Occipital lobe (tissue), 2 donors: ENCODE results near the gene GSDMA. TPM values are rescaled to one million over a fixed set of nuclear protein-coding genes. Genes with fewer than 3 reads are reported as not detected.

ENCODE experiments used
- DNase-seq: peaks from one replicate; lab custom pipeline; 2025; lab: John Stamatoyannopoulos, UW
- total RNA-seq: library from RNA; depleted of rRNA; stranded (reverse); fragments of >200 nt; gene quantifications from one replicate; pipeline ENCODE4 v1.2.3, GENCODE V29; 2014

GSDMA gene
- total RNA-seq = not detected

GRCh38 chr17:39962642-39963220, at the start of gene GSDMA:
GSDMA (plus strand) TSS chr17:39963004; CDS start chr17:39965688, 2,684 bp downstream.
- no peak for DNase-seq

DNA sequence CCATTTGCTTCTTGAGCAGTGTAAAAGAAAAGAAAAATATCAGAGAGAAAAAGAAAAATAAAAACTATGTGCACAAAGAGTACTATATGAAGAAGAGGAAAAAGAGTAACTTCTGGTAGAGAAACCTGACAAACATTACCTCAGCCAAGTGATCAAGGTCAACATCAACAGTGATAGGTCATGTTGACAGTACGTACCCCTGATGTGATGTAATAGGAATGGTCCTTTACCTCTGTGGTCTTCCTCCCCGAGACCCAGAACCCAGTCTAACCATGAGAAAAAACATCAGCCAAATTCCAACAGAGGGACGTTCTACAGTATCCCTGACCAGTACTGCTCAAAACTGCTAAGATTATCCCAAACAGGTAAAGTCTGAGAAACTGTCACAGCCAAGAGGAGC, 48.8 kb upstream of the GSDMA start:
- no peak for DNase-seq

GRCh38 chr17:39915559-39915958, 47.2 kb upstream of the GSDMA start:
- no peak for DNase-seq

- DNase-seq = no peak
These were observed 45.9 kb upstream of the GSDMA start for GRCh38 chr17:39916918-39917317.

- no peak for DNase-seq
These were observed 43.6 kb upstream of the GSDMA start for GRCh38 chr17:39919087-39919683.

- DNase-seq = no peak
These were observed 42.3 kb upstream of the GSDMA start for GRCh38 chr17:39920218-39921210.

DNA sequence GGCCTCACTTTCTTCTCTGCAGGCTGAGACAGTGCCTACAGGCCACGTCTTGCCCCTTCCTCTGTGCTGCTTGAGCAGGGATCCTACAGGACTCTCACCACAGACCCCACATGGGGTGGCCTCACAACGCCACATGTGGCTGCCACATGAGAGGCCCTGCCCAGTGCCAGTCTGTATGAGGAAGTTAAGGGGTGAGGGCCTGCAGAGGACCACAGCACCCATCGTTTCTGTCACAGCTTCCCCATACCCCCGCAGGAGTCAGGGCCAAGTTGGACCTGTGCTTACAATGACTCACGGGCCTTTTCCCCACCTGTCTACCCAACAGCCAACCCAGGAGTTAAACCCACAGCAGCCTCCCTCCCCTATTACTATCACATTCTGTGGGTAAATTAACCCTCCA, 41.5 kb upstream of the GSDMA start:
- no peak for DNase-seq

DNA sequence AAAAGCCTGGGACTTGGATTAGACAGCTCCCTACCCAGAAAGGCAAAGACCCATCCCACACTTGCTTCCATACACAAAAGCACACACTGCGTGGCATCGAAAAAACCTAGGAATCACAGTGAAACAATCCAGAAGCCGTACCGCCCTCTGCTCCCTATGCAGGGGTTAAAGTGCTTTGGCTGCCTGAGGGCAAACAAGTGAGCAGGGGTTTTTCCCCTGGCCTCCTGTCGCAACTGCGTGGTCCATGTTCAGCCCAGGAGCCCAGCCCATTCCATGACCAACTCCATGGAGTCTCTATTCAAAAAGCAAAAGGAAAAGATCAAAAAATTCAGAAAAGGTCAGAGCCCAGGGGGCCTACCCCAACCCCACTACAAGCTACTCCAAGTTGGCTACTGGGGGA, 40.8 kb upstream of the GSDMA start:
- DNase-seq = no peak

DNA sequence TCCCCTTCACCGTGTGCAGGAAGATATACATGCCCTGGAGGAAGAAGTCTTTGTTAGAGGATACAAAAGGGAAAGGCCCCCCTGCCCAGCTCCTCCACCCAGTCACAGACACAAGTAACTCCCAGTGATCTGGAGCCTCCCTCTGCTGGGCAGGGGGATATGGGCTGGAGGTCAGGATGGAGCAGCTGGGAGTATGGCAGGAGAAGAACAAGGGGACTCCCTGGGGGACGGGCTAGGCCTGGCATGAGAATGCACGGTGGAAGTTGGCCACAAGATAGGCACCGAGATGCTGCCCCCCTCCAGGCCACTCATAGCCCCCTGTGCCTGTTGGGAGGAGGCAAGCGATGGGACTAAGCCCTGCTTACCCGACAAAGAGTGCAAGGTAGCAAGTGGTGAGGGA, 39.6 kb upstream of the GSDMA start:
- no peak for DNase-seq

DNA sequence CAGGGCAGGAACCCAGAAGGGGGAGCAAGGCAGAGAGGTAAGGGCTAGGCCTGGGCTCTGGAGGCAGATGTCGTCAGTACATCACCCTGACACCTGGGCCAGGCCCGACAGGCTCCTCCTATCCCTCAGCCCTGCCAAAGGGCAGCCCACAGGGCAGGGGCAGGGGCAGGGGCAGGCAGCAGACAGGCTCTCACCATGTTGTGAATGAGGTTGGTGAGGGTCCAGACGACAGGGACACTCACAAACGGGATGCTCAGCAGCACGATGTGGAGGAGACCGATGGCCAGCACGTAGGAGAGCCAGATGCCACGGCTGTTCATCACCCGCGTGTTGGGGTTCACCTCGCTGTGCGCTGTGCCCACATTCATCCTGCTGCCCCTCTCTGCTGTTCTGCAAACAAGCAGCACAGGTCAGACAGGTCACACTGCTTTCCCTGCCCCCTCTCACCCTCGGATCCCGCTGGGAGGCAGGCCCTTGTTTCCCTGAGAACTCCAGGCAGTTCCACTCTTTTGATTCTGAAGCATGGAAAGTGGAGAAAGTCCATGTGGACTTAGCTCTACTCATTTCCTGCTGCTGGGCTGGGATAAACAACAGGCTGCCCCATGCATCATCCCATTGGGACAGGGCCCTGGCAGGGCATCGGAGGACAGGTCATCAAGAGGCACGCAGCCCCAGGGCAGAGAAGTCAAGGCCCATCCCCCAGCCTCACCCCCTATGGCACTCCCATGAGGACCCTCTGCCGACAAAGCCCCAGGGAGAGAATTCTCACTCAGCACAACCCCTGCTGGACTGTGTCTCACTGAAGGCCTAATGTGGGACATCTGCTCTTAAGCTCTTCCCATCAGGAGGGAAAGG, 38.7 kb upstream of the GSDMA start:
- no peak for DNase-seq

- no peak for DNase-seq
These were observed 38.1 kb upstream of the GSDMA start for GRCh38 chr17:39924691-39925055.

DNA sequence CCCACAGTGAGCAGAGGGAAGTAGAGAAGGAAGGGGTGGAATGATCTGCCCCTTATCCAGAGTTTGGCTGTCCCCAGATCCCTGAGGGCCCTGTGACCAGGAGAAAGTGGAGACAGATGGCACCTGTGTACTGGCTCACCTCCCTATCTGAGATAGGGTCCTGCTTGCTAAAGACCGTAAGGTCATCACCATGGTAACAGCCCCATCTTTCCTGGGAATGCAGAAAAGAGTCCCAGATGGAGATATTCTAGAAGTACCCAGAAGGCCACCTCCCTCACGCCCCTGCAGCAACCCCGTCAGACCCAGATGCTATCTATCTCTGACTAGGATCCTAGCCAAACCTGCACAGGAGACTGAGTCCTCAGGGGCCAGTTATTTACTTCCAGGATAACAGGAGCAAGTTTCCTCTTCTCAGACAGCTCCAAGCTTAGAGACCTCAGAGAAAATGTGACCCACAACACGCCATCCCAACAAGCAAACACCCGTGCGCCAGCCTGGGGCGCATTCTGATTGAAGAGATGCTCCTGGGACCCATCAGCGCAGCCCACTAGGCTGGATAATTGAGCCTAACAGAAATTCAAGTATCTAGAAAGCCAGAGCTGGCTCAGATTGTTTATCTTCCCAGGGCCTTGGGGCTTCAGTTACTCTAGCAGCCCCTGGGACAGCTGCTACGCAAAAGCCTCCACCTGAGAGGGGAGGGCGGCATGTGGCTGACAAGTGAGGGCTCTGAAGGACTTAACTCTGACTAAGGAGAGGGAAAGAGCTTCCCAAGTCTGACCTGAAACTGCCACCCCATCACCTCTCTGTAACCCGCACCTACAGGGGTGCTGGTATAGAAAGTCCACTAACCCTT, 37.3 kb upstream of the GSDMA start:
- DNase-seq = no peak

- DNase-seq = no peak
These were observed 36.6 kb upstream of the GSDMA start for GRCh38 chr17:39926135-39926587.

- DNase-seq = no peak
These were observed 36.2 kb upstream of the GSDMA start for GRCh38 chr17:39926588-39927100.

DNA sequence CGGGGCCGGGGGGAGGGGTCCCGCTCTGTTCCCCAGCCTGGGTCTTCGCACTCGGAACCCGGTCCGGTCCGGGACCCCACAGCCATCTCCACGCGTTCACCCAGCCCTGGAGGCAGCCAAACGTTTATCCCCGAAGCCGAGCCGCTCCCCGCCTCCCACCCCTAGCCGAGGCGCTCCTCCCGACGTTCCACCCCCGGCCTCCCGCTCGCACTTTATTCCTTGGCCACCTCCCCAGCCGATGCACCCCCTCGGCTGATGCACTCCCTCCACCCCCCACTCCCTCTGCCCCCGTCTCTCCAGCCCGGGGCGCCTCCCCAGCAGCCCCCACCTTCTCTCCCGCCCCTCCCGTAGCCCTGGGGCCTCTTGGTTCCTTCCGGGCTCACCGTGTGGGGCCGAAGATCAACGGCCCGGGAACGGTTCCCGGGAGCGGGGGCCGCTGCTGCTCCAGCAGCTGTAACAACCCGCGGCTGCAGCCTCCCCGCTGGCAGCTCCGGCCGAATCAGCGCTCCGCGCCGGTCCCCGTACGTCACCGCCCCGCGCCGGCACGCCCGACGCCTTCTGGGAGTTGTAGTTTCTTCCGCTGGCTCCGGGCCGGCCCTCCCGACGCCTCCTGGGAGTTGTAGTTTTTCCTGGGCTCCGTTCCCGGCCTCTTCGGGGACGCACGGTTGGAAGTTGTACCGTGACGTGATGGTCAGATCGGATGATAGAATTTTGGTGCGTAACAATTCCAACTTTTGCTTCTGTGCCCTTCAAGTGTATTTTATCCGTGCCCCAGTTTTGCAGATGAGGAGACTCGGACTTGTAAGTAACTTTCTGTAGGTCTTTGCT, 35.5 kb upstream of the GSDMA start, which contains the start of the genes LRRC3C and ORMDL3:
LRRC3C (plus strand) TSS at position 632 of the 828 bp plus-strand sequence. CDS start 13,792 bp downstream, outside the sequence.
ORMDL3 (minus strand) TSS at position 501 of the 828 bp plus-strand sequence. CDS start 3,398 bp downstream, outside the sequence.
- DNase-seq = peak; percentile 91

- no peak for DNase-seq
These were observed 34.6 kb upstream of the GSDMA start for GRCh38 chr17:39927929-39928857.

DNA sequence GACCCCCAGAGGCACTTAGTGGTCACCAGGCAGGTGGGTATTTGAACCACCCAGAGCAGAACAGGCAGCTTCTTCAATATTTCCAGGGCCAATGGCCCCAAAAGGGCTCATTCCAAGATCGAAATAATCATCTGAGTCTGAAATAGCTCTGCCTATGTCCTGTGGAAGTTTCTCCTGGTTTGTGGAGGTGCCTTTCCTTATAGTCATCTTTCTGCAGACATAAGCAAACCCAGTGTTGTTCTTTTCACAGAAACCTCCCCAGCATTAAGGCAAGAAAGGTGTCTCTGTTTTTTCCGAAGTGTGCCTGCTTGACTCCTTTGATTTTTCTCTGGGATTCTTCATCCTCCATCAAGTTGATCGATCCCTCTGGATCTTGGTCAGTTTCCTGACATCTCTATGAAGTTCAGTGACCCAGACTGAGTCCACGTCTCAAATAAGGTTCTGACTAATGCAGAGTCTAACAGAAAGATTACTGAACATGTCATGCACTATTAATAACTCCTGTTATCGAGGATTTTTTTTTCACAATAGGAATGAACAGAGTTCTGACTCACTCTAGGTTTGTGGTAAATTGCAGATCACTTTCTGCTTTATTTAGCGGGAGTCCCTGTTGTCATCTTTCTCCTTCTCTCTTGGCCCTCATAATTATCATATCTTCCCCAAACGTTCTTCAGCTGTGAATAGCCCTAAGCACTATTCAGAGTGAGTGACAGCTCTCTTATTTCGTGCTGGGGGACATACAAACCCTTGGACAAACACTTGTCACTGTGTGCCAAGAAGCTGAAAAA, 33.8 kb upstream of the GSDMA start:
- DNase-seq = no peak
